Subcutaneous adipose tissue (tissue), 4 donors: ENCODE results near the gene IFT27. TPM values are rescaled to one million over a fixed set of nuclear protein-coding genes. Genes with fewer than 3 reads are reported as not detected.

Experiments used
- total RNA-seq, 4 donors: library from RNA; depleted of rRNA; stranded (reverse); fragments of >200 nt; gene quantifications; one replicate each; pipeline ENCODE4 v1.1.0, GENCODE V29; 2016
- TF ChIP-seq, protein P1 (sequence below): fragments of 450-650 bp; IDR thresholded peaks from one replicate; pipeline ENCODE4 v1.5.1; 2016; ENCODE audit warnings: low read depth, mild to moderate bottlenecking, control low read depth, antibody characterized with exemption, moderate library complexity

The IFT27 gene
- total RNA-seq, 4 donors from 2014 or later, result 10.7 to 15.9 (median 15.1) TPM

DNA sequence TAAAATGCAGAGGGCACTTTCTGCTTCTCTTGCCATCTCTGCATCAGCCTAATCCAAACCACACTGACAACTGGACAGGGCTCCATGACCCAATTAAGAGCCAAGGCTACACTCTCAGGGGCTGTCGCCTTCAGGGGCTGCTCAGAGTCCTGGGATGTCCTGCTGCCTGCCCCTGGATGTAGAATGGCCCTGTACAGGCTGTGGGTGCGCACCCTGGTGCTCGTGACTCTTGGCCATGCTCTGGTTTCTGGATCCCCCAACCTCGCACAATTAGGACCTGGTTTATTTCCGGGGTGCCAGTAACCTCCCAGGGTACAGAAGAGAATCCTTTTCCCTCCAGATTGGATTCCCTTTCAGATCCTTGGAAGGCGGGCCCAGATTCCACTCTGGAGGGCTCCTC lies 11.3 kb downstream of the IFT27 start:
- TF ChIP-seq, protein P1, sequence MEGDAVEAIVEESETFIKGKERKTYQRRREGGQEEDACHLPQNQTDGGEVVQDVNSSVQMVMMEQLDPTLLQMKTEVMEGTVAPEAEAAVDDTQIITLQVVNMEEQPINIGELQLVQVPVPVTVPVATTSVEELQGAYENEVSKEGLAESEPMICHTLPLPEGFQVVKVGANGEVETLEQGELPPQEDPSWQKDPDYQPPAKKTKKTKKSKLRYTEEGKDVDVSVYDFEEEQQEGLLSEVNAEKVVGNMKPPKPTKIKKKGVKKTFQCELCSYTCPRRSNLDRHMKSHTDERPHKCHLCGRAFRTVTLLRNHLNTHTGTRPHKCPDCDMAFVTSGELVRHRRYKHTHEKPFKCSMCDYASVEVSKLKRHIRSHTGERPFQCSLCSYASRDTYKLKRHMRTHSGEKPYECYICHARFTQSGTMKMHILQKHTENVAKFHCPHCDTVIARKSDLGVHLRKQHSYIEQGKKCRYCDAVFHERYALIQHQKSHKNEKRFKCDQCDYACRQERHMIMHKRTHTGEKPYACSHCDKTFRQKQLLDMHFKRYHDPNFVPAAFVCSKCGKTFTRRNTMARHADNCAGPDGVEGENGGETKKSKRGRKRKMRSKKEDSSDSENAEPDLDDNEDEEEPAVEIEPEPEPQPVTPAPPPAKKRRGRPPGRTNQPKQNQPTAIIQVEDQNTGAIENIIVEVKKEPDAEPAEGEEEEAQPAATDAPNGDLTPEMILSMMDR, result no peak

- TF ChIP-seq, protein P1, result no peak
Observed at GRCh38 chr22:36764060-36764459, 11.9 kb downstream of the IFT27 start.

DNA sequence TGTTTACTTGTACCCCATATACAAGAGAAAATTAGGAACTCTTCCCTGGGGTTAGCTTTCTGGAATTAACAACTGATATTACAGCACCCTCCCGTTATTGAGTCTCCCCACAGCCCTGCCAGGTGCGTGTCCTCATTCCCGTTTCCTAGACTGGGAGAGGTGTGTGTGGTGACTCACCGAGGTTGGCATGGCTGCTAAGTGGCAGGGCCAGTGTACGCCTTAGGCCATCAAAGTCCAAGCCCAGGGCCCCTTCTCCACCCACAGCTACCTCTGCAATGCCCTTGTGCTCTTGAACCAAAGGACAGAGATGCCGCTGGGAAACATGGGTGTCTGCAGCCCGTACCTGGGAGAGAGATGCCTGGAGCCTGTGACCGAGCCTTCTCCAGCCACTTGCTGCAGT lies 12.3 kb downstream of the IFT27 start:
- TF ChIP-seq, protein P1, result no peak

GRCh38 chr22:36762687-36763260 lies 13.1 kb downstream of the IFT27 start:
- TF ChIP-seq, protein P1, result no peak

GRCh38 chr22:36761553-36762240 lies 14.2 kb downstream of the IFT27 start:
- TF ChIP-seq, protein P1, result no peak

DNA sequence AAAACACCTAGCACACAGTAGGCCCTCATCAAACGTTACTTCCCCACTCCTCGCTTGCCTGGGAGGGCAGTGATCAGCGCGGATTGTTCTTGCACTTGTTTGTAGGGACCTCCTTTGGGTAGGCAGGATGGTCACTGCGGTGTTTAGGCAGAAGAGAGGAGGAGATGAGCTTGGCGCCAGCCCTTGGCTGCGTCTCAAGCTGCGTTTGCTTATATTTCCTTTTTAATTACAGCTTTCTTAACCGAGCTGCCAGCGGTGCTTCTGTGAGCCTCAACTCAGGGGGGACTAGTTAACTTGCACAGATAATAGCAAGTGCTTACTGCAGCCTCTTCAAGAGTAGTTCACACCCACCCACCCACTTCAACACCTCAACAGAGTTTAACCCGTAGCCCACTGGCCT lies 15.1 kb downstream of the IFT27 start:
- TF ChIP-seq, protein P1, result no peak

- TF ChIP-seq, protein P1, result no peak
Observed at GRCh38 chr22:36759481-36760159, 16.3 kb downstream of the IFT27 start.
